BJ (cell line): ENCODE measurements around the gene CFH. TPM values are rescaled to one million over a fixed set of nuclear protein-coding genes. Genes with fewer than 3 reads are reported as not detected.

Experiments
- CTCF ChIA-PET: fragments of 350-600 bp; formaldehyde crosslinking; extraction: SDS; loops from one replicate; lab custom pipeline; 2021; ENCODE audit warnings: antibody characterized with exemption, inconsistent platforms; lab: Yijun Ruan, JAX
- POLR2A ChIA-PET: fragments of 300-600 bp; sonication (Branson Sonifier 250); formaldehyde crosslinking; extraction: SDS; loops from one replicate; lab custom pipeline; 2021; ENCODE audit warnings: antibody characterized with exemption; lab: Charles Lee
- DNase-seq: peaks from one replicate; pipeline ENCODE4 v3.0.0-alpha.2; 2011; ENCODE audit warnings: low read depth
- H3K27me3 ChIP-seq: 2 replicates; pipeline ENCODE4 v1.6.0; 2011; ENCODE audit warnings: low read length; ENCODE audit not compliant: control insufficient read depth, insufficient read depth
- H3K36me3 ChIP-seq: 2 replicates; pipeline ENCODE4 v1.5.1; 2011; ENCODE audit warnings: low read length; ENCODE audit not compliant: control insufficient read depth, insufficient read depth
- H3K4me3 ChIP-seq: 2 replicates; pipeline ENCODE4 v1.5.1; 2011; ENCODE audit warnings: low read depth, mild to moderate bottlenecking, control low read depth, low read length
- polyA plus RNA-seq: library from polyadenylated mRNA; depleted of rRNA; stranded (reverse); fragments of >200 nt; gene quantifications from 2 replicates; pipeline ENCODE4 v1.2.3, GENCODE V29; 2011
- TF ChIP-seq, protein P1 (sequence below): IDR thresholded peaks from 2 replicates; pipeline ENCODE4 v1.5.1; 2011; ENCODE audit warnings: low read depth, mild to moderate bottlenecking, control low read depth, inconsistent platforms, low read length, moderate library complexity; ENCODE audit not compliant: insufficient read depth

Gene CFH
- polyA plus RNA-seq, 1 experiment, result 13.6 TPM

DNA sequence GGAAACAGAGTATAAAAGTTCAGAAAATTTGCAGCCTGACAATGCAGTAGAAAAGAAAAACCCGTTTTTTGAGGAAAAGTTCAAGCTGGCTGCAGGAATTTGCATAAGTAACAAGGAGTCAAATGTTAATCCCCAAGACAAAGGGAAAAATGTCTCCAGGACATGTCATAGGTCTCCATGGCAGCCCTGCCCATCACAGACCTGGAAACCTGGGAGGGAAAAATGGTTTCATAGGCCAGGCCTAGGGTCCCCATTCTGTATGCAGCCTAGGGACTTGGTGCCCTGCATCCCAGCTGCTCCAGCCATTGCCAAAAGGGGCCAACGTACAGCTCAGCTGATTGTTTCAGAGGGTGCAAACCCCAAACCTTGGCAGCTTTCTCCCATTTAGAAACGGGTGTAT is 40.0 kb upstream of the CFH start:
- H3K36me3 ChIP-seq, result no peaks in the 10 kb centered on the region
- no peaks in the 10 kb centered on the region for H3K27me3 ChIP-seq
- POLR2A ChIA-PET, result no interaction called here
- TF ChIP-seq, protein P1, sequence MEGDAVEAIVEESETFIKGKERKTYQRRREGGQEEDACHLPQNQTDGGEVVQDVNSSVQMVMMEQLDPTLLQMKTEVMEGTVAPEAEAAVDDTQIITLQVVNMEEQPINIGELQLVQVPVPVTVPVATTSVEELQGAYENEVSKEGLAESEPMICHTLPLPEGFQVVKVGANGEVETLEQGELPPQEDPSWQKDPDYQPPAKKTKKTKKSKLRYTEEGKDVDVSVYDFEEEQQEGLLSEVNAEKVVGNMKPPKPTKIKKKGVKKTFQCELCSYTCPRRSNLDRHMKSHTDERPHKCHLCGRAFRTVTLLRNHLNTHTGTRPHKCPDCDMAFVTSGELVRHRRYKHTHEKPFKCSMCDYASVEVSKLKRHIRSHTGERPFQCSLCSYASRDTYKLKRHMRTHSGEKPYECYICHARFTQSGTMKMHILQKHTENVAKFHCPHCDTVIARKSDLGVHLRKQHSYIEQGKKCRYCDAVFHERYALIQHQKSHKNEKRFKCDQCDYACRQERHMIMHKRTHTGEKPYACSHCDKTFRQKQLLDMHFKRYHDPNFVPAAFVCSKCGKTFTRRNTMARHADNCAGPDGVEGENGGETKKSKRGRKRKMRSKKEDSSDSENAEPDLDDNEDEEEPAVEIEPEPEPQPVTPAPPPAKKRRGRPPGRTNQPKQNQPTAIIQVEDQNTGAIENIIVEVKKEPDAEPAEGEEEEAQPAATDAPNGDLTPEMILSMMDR, result no peak
- no peak for DNase-seq
- CTCF ChIA-PET, result no interaction called here
- H3K4me3 ChIP-seq, result no peak overlapping the region

DNA sequence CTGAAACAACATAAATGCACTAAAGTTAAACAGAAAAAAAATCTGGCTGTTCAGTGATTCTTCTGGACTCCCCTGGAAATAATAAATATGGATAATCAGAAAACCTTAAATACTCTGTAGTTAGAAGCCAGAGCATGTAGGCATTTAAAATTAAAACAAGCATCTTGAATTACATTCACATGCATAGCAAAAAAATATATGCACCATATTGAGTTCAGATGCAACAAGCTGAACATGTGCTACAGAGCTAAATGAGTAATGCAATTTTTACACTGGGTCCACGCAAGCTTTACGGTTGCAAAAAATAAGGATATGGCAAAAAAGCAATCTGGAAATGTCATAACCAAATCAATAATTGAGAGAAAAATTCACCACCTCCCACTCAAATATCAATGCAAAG is 32.1 kb upstream of the CFH start:
- TF ChIP-seq, protein P1, result no peak
- Histone ChIP-seq H3K27me3 (no peaks in the 10 kb centered on the region), H3K4me3 (no peak overlapping the region), H3K36me3 (no peaks in the 10 kb centered on the region)
- no peak for DNase-seq
- ChIA-PET POLR2A (no interaction called here), CTCF (no interaction called here)

DNA sequence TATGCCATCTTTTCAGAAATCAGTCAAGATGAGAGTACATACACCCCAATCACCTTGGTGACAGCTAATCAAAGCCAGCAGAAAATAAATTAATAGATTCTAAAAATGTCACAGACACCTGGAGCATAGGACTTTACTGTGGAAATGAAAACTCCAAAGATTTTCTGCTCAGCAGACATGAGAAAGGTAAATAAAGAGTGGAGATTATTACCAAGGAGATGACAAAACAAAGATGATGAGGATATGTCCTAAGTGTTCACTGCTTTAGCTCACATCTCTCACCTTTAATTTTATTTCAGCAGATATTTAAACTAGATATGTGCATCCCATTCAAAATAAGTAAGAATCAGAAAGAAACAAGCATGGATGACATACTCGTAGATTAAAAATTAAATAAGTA is 28.8 kb upstream of the CFH start:
- CTCF ChIA-PET, result no interaction called here
- TF ChIP-seq, protein P1, result no peak
- POLR2A ChIA-PET, result no interaction called here

DNA sequence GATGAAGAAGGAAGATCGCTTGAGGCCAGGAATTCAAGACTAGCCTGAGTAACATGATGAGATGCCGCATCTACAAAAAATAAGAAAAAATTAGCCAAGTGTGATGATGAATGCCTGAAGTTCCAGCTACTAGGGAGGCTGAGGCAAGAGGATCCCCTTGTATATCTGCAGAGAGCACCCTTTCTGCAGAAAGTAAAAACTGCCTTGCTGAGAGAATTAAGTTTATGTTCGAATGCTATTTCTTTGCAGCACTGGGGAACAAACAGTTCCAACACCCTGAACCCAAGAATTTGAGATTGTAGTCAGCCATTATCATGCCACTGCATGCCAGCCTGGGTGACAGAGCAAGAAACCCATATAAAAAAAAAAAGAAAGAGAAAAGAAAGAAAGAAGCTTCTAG is 23.0 kb upstream of the CFH start:
- DNase-seq, result no peak
- TF ChIP-seq, protein P1, result no peak
- POLR2A ChIA-PET, result no interaction called here
- no peaks in the 10 kb centered on the region for H3K27me3 ChIP-seq
- no peak overlapping the region for H3K4me3 ChIP-seq
- CTCF ChIA-PET, result no interaction called here
- H3K36me3 ChIP-seq, result no peaks in the 10 kb centered on the region

More for the DNA sequence above, 28.8 kb upstream of the CFH start:
- Histone ChIP-seq H3K4me3 (no peak overlapping the region), H3K36me3 (no peaks in the 10 kb centered on the region), H3K27me3 (no peaks in the 10 kb centered on the region)
- DNase-seq, result no peak

DNA sequence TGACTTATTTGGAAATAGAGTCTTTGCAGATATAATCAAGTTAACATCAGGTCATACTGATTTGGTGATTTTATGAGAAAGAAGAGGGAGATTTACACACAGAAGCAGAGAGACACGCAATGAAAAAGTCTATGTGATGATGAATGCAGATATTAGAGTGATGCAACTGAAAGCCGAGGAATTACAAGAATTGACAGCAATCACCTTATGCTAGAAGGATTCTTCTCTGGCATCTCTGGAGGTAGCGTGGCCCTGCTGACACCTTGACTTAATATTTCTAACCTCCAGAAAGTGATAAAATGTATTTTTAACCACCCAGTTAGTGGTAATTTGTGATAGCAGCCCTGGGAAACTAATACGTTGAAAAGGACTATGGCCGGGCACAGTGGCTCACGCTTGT is 14.2 kb upstream of the CFH start:
- Histone ChIP-seq H3K36me3 (no peaks in the 10 kb centered on the region), H3K4me3 (no peak overlapping the region), H3K27me3 (no peaks in the 10 kb centered on the region)
- CTCF ChIA-PET, result no interaction called here
- POLR2A ChIA-PET, result no interaction called here
- no peak for DNase-seq
- TF ChIP-seq, protein P1, result no peak
